Mucosa of descending colon (tissue), 3 donors: ENCODE data around the gene MIER2. TPM values are rescaled to one million over a fixed set of nuclear protein-coding genes. Genes with fewer than 3 reads are reported as not detected.

Experiments used
- ATAC-seq: fragments of 200-7000 bp; cut with Tn5 transposase; one replicate; pipeline ENCODE4 v1.9.1; 2020; ENCODE audit warnings: mild to moderate bottlenecking, moderate library complexity
- DNase-seq, 3 donors: peaks; one replicate each; pipeline ENCODE4 v3.0.0-alpha.2; 2020
- H3K36me3 ChIP-seq: fragments of 200-600 bp; one replicate; pipeline ENCODE4 v1.8.0; 2021; ENCODE audit warnings: low read depth, mild to moderate bottlenecking
- H3K4me1 ChIP-seq: fragments of 200-600 bp; one replicate; pipeline ENCODE4 v1.8.0; 2021; ENCODE audit warnings: low read depth, mild to moderate bottlenecking
- H3K4me3 ChIP-seq: fragments of 200-600 bp; one replicate; pipeline ENCODE4 v1.8.0; 2021; ENCODE audit warnings: mild to moderate bottlenecking
- H3K9me3 ChIP-seq: fragments of 200-600 bp; one replicate; pipeline ENCODE4 v1.8.0; 2021; ENCODE audit warnings: mild to moderate bottlenecking
- intact Hi-C, 2 donors: fragments of 100-400 bp; cut with DNase I in 1 of 2; cut with micrococcal nuclease in 1 of 2; formaldehyde crosslinking; loops; one replicate each; pipeline versions ENCODE4 v1.11.0 to v1.11.1; 2022; cut with DNase I, micrococcal nuclease
- total RNA-seq, 3 donors: library from RNA; stranded (reverse); fragmentation: NEBNext Ultra II Directional in 2 of 3; extraction: Animal tissue kit (Norgen Biotek cat#: 25700) in 2 of 3; gene quantifications; one replicate each; pipeline versions ENCODE4 v1.2.1 to v1.2.4, GENCODE V29; 2021 to 2023
- TF ChIP-seq, protein P1 (sequence below): fragments of 200-600 bp; IDR thresholded peaks from one replicate; pipeline ENCODE4 v1.8.0; 2022; ENCODE audit warnings: antibody characterized with exemption, mild to moderate bottlenecking
- donor health status: DM: no; HTN: no; CAD: no; lungs with moderate emphysema.
- donor health status: DM: no; HTN: no; CAD: no.
- donor health status: DM: no; HTN: yes; CAD: no.

MIER2 gene
- total RNA-seq, 3 donors from 2014 or later: 13.4 to 28.3 (median 13.7) TPM

DNA sequence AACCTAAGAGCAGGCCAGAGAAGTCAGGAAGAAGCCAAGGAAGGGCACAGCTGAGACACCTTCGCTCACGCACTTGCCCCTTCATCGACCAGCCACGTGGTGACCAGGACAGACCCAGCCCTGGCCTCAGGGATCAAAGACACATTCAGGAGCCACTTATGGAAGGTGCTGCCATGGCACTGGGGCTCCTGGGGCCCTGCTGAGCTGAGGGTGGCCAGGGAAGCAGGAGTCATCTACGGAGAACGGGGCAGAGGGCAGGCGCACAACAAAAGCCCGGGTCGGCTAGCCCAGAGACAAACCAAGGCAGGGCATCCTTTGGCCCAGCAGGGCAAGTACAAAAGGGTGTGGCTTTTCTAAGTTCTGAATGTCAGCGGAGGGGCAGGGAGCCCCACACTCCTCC, 55.7 kb downstream of the MIER2 start:
- Histone ChIP-seq H3K4me1 (peaks cover 12% of the 10 kb centered on the region), H3K9me3 (no peaks in the 10 kb centered on the region), H3K4me3 (no peak overlapping the region), H3K36me3 (no peaks in the 10 kb centered on the region)
- TF ChIP-seq, protein P1, sequence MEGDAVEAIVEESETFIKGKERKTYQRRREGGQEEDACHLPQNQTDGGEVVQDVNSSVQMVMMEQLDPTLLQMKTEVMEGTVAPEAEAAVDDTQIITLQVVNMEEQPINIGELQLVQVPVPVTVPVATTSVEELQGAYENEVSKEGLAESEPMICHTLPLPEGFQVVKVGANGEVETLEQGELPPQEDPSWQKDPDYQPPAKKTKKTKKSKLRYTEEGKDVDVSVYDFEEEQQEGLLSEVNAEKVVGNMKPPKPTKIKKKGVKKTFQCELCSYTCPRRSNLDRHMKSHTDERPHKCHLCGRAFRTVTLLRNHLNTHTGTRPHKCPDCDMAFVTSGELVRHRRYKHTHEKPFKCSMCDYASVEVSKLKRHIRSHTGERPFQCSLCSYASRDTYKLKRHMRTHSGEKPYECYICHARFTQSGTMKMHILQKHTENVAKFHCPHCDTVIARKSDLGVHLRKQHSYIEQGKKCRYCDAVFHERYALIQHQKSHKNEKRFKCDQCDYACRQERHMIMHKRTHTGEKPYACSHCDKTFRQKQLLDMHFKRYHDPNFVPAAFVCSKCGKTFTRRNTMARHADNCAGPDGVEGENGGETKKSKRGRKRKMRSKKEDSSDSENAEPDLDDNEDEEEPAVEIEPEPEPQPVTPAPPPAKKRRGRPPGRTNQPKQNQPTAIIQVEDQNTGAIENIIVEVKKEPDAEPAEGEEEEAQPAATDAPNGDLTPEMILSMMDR: no peak
- ATAC-seq: no peak
- intact Hi-C loops: no loop called here
- DNase-seq: no peak

DNA sequence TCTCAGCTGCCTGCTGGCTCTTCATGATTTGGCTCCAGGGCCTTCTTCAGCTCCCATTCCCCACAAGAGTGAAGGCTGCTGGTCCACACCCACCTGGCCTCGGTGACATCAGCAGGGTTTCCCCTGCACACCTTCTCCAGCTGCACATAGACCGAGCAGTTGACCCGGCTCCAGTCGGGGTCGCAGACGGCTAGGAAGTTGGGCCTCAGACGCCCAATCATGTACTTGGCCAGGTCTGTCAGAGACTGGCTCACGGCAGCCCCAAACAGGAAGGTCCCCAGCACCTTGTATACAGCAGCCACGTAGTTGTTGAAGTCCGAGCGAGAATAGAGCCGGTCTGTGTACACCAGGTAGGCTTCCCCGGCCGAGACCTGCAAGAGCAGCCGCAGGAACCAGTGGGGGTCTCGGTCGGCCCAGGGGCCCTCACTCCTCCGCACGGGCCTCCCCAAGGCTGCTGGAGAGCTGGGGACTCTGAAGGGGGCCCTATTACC, 57.2 kb downstream of the MIER2 start:
- intact Hi-C loops: no loop called here
- ATAC-seq (no peak), DNase-seq (no peak)
- TF ChIP-seq, protein P1: no peak
- Histone ChIP-seq H3K4me1 (peaks cover 14% of the 10 kb centered on the region), H3K4me3 (no peak overlapping the region), H3K36me3 (no peaks in the 10 kb centered on the region), H3K9me3 (no peaks in the 10 kb centered on the region)

DNA sequence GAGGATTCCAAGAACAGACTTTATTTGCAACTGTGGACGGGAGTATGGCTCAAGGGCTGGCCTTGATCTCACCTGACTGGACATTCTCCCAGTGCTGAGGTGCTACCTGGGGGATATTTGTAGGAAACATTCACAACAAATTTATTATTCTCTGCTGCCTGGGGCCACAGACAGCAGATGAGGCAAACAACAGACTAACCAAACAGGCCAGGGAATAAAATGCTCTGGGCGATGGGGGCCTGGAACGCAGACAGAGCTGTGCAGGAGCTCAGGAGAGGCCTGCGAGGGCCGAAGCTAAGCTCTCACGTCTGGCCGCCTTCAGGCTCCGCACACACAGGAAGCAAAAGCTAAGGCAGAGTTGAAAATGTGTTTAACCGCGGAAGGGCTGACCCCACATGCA, 61.2 kb downstream of the MIER2 start:
- no peak for DNase-seq
- no peak overlapping the region for H3K4me3 ChIP-seq
- TF ChIP-seq, protein P1: no peak
- H3K36me3 ChIP-seq: no peaks in the 10 kb centered on the region
- peaks cover 2% of the 10 kb centered on the region for H3K4me1 ChIP-seq
- no peak for ATAC-seq
- no peaks in the 10 kb centered on the region for H3K9me3 ChIP-seq
- intact Hi-C loops: no loop called here

DNA sequence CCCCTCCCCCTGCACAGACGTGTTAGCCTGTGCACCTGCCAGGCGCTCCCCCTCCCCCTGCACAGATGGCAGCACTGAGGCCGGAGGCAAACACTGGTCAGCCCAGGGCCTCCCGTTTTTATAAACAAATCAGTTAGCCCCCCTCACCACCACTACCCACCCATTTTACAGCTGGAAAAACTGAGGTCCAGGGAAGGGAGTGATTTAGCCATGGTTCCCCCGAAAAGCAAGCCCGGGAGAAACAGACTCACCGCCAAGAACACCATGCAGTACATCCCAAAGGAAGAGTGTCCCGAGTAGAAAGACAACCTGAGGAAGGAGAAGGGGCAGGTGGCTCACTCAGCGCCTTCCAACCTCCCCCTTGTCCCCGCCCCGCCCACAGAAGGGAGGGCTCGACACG, 62.1 kb downstream of the MIER2 start:
- intact Hi-C loops: no loop called here
- Histone ChIP-seq H3K4me3 (no peak overlapping the region), H3K4me1 (peaks cover 2% of the 10 kb centered on the region), H3K9me3 (no peaks in the 10 kb centered on the region), H3K36me3 (no peaks in the 10 kb centered on the region)
- ATAC-seq (no peak), DNase-seq (no peak)
- TF ChIP-seq, protein P1: no peak

DNA sequence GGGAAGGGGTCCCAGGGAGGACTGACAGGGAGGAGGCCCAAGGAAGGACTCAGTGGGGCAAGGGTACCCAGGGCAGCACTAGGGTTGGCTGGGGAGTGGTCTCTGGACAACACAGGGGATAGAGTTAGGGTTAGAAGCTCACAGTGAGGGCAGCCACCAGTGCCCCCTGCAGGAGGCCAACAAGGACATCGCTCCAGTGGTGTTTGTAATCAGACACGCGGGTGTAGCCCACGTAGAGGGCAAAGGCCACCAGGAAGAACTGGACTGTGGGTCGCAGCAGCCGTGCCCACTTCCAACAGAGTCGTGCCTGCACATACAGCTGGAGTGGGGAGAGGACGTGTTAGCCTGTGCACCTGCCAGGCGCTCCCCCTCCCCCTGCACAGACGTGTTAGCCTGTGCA, 62.6 kb downstream of the MIER2 start:
- no peaks in the 10 kb centered on the region for H3K9me3 ChIP-seq
- no peak for DNase-seq
- peak; percentile 49 for ATAC-seq
- TF ChIP-seq, protein P1: no peak
- peaks cover 2% of the 10 kb centered on the region for H3K4me1 ChIP-seq
- no peaks in the 10 kb centered on the region for H3K36me3 ChIP-seq
- intact Hi-C loops: no loop called here
- no peak overlapping the region for H3K4me3 ChIP-seq
